ENCODE measurements around the gene WASHC4.

GRCh38 chr12:105089817-105090216 lies 17.7 kb upstream of the WASHC4 start:
- TF ChIP-seq CTCF (IDR thresholded peaks at IDR 0.05) (no peak), POLR2A (IDR thresholded peaks at IDR 0.05) (no peak)
